HEK293 (cell line): Measurements from ENCODE around the gene FOXN3.

Experiments
- CTCF ChIA-PET: fragments of 350-600 bp; formaldehyde crosslinking; extraction: SDS; loops from one replicate; lab custom pipeline; 2021; ENCODE audit warnings: antibody characterized with exemption; lab: Yijun Ruan, JAX
- POLR2A ChIA-PET: fragments of 300-600 bp; formaldehyde crosslinking; extraction: SDS; loops from one replicate; lab custom pipeline; 2020; ENCODE audit warnings: antibody characterized with exemption, inconsistent platforms; lab: Yijun Ruan, JAX
- H3K27ac ChIP-seq: fragments of 200-500 bp; sonication (Bioruptor generic); 2 replicates; pipeline ENCODE4 v1.5.1; 2014; ENCODE audit warnings: low read depth, low read length, control low read depth, inconsistent platforms; ENCODE audit errors: extremely low read depth
- H3K36me3 ChIP-seq, 2 experiments: fragments of 200-500 bp in 1 of 2; sonication (Bioruptor generic) in 1 of 2; 1 replicate in 1 of 2; 2 replicates in 1 of 2; pipeline ENCODE4 v1.5.1; 2014 to 2017; ENCODE audit warnings: inconsistent platforms in 2 of 2, low read length in 2 of 2; ENCODE audit not compliant: control insufficient read depth in 2 of 2, insufficient read depth in 1 of 2
- H3K4me1 ChIP-seq: fragments of 200-500 bp; sonication (Bioruptor generic); 2 replicates; pipeline ENCODE4 v1.5.1; 2014; ENCODE audit warnings: mild to moderate bottlenecking, low read length, inconsistent platforms; ENCODE audit not compliant: control insufficient read depth, insufficient read depth
- H3K4me3 ChIP-seq: 2 replicates; pipeline ENCODE4 v1.5.1; 2011; ENCODE audit warnings: low read depth, mild to moderate bottlenecking, control low read depth, low read length, moderate library complexity
- H3K9me3 ChIP-seq: fragments of 200-500 bp; sonication (Bioruptor generic); 2 replicates; pipeline ENCODE4 v1.5.1; 2014; ENCODE audit warnings: low read depth, low read length, inconsistent platforms; ENCODE audit not compliant: control insufficient read depth, insufficient read depth
- GLIS2 ChIP-seq: fragments of 450-650 bp; formaldehyde crosslinking; IDR thresholded peaks from 2 replicates; pipeline ENCODE4 v1.5.1; 2016; ENCODE audit warnings: missing biosample characterization, missing genetic modification characterization
- HOXA7 ChIP-seq: sonication (generic); formaldehyde crosslinking; IDR thresholded peaks from 2 replicates; pipeline ENCODE4 v1.8.1; 2022; ENCODE audit warnings: missing genetic modification reagents, borderline replicate concordance
- SETDB1 ChIP-seq: IDR thresholded peaks from one replicate; pipeline ENCODE4 v1.6.1; 2017; ENCODE audit warnings: mild to moderate bottlenecking, low read length, moderate library complexity, mixed read lengths; ENCODE audit not compliant: insufficient read length
- SP2 ChIP-seq: fragments of 450-650 bp; formaldehyde crosslinking; IDR thresholded peaks from 2 replicates; pipeline ENCODE4 v1.5.1; 2016; ENCODE audit warnings: missing biosample characterization, missing genetic modification characterization
- WT1 ChIP-seq: fragments of 450-650 bp; formaldehyde crosslinking; IDR thresholded peaks from 2 replicates; pipeline ENCODE4 v1.5.1; 2016; ENCODE audit warnings: missing biosample characterization, missing genetic modification characterization
- YY1 ChIP-seq: fragments of 450-650 bp; formaldehyde crosslinking; IDR thresholded peaks from 2 replicates; pipeline ENCODE4 v1.5.1; 2018; ENCODE audit warnings: missing biosample characterization, missing genetic modification characterization
- ZIC2 ChIP-seq: fragments of 450-650 bp; formaldehyde crosslinking; IDR thresholded peaks from 2 replicates; pipeline ENCODE4 v1.5.1; 2016; ENCODE audit warnings: missing biosample characterization, missing genetic modification characterization
- ZNF214 ChIP-seq: fragments of 450-650 bp; formaldehyde crosslinking; IDR thresholded peaks from 2 replicates; pipeline ENCODE4 v1.5.1; 2017; ENCODE audit warnings: missing biosample characterization, mild to moderate bottlenecking, missing genetic modification characterization, borderline replicate concordance
- ZNF341 ChIP-seq: fragments of 450-650 bp; formaldehyde crosslinking; IDR thresholded peaks from 2 replicates; pipeline ENCODE4; 2016; ENCODE audit warnings: low read depth, missing biosample characterization, missing genetic modification characterization
- ZNF571 ChIP-seq: fragments of 450-650 bp; formaldehyde crosslinking; IDR thresholded peaks from 2 replicates; pipeline ENCODE4 v1.5.0; 2017; ENCODE audit warnings: missing biosample characterization, missing genetic modification characterization
- ZNF660 ChIP-seq: fragments of 450-650 bp; IDR thresholded peaks from 2 replicates; pipeline ENCODE4 v1.5.1; 2018; ENCODE audit warnings: missing biosample characterization, mild to moderate bottlenecking, missing genetic modification characterization
- ZNF785 ChIP-seq: fragments of 450-650 bp; formaldehyde crosslinking; IDR thresholded peaks from 2 replicates; pipeline ENCODE4 v1.5.1; 2016; ENCODE audit warnings: missing biosample characterization, missing genetic modification characterization
- TF ChIP-seq, protein P1 (sequence below): fragments of 450-650 bp; formaldehyde crosslinking; IDR thresholded peaks from 2 replicates; pipeline ENCODE4 v1.5.1; 2016; ENCODE audit warnings: missing biosample characterization, missing genetic modification characterization
- TF ChIP-seq, protein P2 (sequence below): fragments of 450-650 bp; formaldehyde crosslinking; IDR thresholded peaks from 2 replicates; pipeline ENCODE4 v1.5.1; 2016; ENCODE audit warnings: missing biosample characterization, missing genetic modification characterization
- TF ChIP-seq, protein P3 (sequence below): fragments of 450-650 bp; formaldehyde crosslinking; IDR thresholded peaks from 2 replicates; pipeline ENCODE4 v1.5.1; 2016; ENCODE audit warnings: missing biosample characterization, missing genetic modification characterization
- TF ChIP-seq, protein P4 (sequence below): fragments of 450-650 bp; formaldehyde crosslinking; IDR thresholded peaks from 2 replicates; pipeline ENCODE4 v1.5.1; 2016; ENCODE audit warnings: missing biosample characterization, missing genetic modification characterization

The FOXN3 gene

DNA sequence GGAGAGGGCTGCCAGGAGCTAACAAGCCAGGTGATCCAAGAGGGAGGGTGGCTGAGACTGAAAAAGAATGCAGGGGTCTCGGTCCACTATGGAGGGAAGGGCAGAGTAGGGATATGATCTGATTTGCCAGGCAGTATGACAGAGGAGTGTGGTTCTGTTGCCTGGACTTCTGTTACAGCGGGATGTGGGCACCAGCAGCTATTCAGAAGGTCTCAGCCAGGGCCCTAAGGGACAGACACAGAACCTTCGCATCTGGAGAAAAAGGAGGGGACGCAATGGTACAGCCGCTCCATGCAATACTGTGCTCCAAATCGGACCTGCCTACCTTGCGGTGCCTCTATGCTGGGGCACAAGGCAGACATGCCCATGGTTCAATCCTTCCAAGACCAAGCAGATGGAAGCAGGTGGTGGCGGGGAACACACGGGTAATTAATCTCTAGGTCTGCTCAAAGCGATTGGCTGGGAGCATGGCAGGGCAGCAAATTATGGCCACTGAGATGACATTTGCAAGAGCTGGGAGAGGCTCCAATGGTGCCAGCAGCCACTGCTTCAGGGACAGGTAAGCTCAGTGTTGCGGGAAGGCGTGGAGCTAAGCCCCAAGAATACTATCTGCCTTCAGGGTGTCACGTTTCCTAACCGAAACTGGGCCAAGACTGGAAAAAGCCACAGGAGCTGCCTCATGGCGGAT, 185.5 kb downstream of the FOXN3 start:
- no peaks in the 10 kb centered on the region for H3K36me3 ChIP-seq
- no peak overlapping the region for H3K4me3 ChIP-seq
- peaks cover 5% of the 10 kb centered on the region; the same call in 1 of the 2 replicates for H3K4me1 ChIP-seq
- H3K9me3 ChIP-seq = no peaks in the 10 kb centered on the region
- H3K27ac ChIP-seq = no peak overlapping the region
- ChIA-PET POLR2A (no interaction called here), CTCF (no interaction called here)
- no peak for TF ChIP-seq ZIC2 (tag by site-specific recombination)
- TF ChIP-seq ZNF660 (tag by site-specific recombination) = no peak
- no peak for TF ChIP-seq GLIS2 (tag by site-specific recombination)

DNA sequence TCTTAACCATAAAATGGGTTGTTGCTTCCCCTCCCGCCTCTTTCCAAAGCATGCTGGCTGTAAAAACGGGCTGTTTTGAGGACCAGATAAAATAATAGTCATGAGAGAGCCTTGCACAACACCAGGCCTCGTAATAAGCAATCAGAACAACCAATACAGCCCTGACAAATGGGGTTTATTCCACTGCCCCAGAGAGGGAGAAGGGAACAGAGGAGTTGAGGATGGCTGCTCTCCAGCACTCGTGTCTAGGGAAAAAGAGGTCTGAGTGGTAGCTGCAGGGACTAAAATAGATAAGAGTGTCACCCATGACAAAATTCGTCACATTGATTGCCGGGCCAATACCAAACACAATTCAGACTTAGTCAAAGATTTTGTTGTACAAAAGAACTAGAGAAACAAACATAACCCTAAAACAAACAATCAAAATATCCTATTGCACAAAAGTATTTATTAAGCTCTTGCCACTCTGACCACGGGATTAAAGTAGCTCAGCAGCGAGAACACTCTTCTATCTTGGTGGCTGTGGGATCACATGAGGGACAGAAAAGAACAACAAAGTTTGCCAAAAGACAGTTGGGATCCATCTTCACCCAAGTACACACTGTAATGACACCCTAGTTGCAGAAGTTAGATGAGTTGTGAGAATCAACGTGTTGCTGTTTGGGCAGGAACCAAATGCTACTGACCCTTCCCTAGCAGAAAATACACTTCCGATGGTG, 188.0 kb downstream of the FOXN3 start:
- Histone ChIP-seq H3K4me1 (0 out of 2 replicates have a peak, but pooled peaks cover 3% of the 10 kb centered on the region), H3K9me3 (no peaks in the 10 kb centered on the region), H3K4me3 (no peak overlapping the region), H3K27ac (no peak overlapping the region), H3K36me3 (no peaks in the 10 kb centered on the region)
- ChIA-PET CTCF (interaction anchor here (1.2 kb wide), 1 partner anchor 10 kb away, joined by 3 read pairs; no protein-coding TSS in a partner anchor), POLR2A (no interaction called here)
- TF ChIP-seq, protein P1, sequence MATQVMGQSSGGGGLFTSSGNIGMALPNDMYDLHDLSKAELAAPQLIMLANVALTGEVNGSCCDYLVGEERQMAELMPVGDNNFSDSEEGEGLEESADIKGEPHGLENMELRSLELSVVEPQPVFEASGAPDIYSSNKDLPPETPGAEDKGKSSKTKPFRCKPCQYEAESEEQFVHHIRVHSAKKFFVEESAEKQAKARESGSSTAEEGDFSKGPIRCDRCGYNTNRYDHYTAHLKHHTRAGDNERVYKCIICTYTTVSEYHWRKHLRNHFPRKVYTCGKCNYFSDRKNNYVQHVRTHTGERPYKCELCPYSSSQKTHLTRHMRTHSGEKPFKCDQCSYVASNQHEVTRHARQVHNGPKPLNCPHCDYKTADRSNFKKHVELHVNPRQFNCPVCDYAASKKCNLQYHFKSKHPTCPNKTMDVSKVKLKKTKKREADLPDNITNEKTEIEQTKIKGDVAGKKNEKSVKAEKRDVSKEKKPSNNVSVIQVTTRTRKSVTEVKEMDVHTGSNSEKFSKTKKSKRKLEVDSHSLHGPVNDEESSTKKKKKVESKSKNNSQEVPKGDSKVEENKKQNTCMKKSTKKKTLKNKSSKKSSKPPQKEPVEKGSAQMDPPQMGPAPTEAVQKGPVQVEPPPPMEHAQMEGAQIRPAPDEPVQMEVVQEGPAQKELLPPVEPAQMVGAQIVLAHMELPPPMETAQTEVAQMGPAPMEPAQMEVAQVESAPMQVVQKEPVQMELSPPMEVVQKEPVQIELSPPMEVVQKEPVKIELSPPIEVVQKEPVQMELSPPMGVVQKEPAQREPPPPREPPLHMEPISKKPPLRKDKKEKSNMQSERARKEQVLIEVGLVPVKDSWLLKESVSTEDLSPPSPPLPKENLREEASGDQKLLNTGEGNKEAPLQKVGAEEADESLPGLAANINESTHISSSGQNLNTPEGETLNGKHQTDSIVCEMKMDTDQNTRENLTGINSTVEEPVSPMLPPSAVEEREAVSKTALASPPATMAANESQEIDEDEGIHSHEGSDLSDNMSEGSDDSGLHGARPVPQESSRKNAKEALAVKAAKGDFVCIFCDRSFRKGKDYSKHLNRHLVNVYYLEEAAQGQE (tag by site-specific recombination) = 0 out of 2 replicates have a peak, but pooled peaks have one; percentile 28
- TF ChIP-seq ZNF341 (tag by site-specific recombination) = no peak

DNA sequence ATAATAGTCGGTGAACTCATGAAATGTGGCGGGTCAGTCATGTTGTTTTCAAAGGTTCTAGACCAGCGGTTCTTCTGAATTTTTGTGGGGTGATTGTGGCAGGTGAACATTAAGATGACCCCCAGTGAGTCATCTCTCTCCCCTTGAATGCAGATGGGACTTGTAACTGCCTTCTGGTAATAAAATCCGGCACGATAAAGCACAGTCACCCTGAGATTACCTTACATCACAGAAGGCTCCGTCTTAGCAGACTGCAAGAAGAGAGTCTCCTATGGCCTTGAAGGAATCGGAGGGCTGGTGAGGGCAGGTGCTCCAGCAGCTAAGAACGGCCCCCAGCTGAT, 189.6 kb downstream of the FOXN3 start:
- ChIA-PET POLR2A (no interaction called here), CTCF (interaction anchor here (0.8 kb wide), 1 partner anchor 712 kb away, joined by 3 read pairs; no protein-coding TSS in a partner anchor)
- Histone ChIP-seq H3K9me3 (no peaks in the 10 kb centered on the region), H3K27ac (no peak overlapping the region), H3K36me3 (no peaks in the 10 kb centered on the region), H3K4me1 (0 out of 2 replicates have a peak, but pooled peaks cover 3% of the 10 kb centered on the region), H3K4me3 (no peak overlapping the region)
- no peak for TF ChIP-seq ZNF571 (tag by site-specific recombination)

DNA sequence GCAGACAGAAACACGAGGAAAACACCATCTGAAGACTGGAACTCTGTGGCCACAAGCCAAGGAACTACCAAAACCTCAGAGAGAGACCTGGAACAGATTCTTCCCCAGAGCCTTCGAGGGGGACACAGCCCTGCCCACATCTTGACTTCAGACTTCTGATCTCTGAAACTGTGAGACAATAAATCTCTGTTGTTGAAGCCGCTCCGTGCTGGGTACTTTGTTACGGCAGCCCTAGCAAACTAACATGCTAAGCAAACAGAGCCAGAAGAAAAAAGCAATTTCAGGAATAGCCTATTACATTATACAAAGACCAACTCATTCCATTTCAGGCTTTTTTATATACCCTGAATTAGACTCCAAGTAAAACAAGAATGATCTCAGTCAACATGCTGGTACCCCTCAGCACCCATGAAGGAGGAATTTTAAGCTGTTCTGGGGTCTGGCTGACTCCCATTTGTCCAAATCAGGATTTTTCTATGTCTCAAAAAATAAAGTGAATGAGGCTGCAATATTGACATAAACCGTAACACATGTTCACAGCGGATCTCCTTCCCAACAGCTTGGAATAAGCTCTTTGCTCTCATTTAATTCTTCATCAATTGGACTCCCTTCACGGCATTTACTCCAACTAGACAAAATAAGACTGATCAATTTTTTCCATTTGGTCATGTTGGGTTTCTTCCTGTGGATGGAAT, 190.1 kb downstream of the FOXN3 start:
- H3K9me3 ChIP-seq = no peaks in the 10 kb centered on the region
- H3K4me3 ChIP-seq = no peak overlapping the region
- CTCF ChIA-PET = interaction anchor here (0.8 kb wide), 1 partner anchor 712 kb away, joined by 3 read pairs; no protein-coding TSS in a partner anchor
- 0 out of 2 replicates have a peak, but pooled peaks cover 3% of the 10 kb centered on the region for H3K4me1 ChIP-seq
- POLR2A ChIA-PET = no interaction called here
- H3K36me3 ChIP-seq = no peaks in the 10 kb centered on the region
- no peak overlapping the region for H3K27ac ChIP-seq
- TF ChIP-seq YY1 (no peak), SETDB1 (no peak), HOXA7 (CRISPR knock-in tag) (no peak), ZNF785 (tag by site-specific recombination) (no peak), WT1 (tag by site-specific recombination) (no peak), SP2 (tag by site-specific recombination) (no peak), ZNF214 (no peak)
- TF ChIP-seq, protein P2, sequence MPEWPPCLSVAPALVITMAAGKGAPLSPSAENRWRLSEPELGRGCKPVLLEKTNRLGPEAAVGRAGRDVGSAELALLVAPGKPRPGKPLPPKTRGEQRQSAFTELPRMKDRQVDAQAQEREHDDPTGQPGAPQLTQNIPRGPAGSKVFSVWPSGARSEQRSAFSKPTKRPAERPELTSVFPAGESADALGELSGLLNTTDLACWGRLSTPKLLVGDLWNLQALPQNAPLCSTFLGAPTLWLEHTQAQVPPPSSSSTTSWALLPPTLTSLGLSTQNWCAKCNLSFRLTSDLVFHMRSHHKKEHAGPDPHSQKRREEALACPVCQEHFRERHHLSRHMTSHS (tag by site-specific recombination) = no peak
- TF ChIP-seq, protein P3, sequence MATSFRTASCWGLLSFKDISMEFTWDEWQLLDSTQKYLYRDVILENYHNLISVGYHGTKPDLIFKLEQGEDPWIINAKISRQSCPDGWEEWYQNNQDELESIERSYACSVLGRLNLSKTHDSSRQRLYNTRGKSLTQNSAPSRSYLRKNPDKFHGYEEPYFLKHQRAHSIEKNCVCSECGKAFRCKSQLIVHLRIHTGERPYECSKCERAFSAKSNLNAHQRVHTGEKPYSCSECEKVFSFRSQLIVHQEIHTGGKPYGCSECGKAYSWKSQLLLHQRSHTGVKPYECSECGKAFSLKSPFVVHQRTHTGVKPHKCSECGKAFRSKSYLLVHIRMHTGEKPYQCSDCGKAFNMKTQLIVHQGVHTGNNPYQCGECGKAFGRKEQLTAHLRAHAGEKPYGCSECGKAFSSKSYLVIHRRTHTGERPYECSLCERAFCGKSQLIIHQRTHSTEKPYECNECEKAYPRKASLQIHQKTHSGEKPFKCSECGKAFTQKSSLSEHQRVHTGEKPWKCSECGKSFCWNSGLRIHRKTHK (tag by site-specific recombination) = no peak
- TF ChIP-seq, protein P4, sequence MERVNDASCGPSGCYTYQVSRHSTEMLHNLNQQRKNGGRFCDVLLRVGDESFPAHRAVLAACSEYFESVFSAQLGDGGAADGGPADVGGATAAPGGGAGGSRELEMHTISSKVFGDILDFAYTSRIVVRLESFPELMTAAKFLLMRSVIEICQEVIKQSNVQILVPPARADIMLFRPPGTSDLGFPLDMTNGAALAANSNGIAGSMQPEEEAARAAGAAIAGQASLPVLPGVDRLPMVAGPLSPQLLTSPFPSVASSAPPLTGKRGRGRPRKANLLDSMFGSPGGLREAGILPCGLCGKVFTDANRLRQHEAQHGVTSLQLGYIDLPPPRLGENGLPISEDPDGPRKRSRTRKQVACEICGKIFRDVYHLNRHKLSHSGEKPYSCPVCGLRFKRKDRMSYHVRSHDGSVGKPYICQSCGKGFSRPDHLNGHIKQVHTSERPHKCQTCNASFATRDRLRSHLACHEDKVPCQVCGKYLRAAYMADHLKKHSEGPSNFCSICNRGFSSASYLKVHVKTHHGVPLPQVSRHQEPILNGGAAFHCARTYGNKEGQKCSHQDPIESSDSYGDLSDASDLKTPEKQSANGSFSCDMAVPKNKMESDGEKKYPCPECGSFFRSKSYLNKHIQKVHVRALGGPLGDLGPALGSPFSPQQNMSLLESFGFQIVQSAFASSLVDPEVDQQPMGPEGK (tag by site-specific recombination) = no peak
